Measurements from ENCODE around the gene FNDC8.

DNA sequence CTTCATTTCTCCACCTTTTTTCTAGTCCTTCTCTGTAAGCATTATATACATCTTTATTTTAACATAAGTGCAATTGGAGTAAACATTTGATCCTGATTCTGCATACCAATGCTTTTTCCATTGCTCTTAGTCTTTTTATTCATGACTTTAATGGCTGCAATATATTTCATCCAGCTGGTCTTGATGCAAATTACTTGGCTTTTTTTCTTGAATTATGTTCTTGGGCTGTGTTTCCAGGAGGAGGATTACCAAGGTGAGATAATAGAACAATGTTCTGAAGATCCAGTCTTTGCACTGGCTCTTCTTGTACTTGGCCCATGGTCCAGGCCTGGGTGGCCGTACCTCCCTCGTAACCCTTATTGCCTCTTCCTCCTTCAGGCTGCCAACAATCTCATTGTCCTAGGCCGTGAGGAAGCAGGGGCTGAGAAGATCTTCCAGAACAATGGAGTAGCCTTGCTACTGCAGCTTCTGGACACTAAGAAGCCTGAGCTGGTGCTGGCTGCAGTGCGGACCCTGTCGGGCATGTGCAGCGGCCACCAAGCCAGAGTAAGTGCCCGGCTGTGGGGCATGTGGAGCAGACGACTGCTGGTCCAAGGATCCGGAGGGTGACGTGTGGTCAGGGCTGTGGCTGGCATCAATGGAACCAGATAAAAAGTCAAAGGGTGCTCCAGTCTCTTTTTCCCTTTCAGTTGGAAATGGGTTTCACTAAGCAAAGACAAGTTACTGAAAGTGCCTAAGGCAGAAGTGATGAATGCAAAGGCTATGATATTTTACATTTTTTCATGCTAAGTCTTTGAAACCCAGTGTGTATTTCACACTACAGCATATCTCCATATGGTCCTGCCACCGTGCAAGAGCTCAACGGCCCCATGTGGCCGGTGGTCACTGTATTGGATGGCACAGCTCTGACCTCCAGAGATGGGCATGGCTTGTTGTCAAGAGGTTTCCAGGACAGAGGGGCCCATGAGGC lies 33.1 kb downstream of the FNDC8 start:
- TF ChIP-seq, protein P1, sequence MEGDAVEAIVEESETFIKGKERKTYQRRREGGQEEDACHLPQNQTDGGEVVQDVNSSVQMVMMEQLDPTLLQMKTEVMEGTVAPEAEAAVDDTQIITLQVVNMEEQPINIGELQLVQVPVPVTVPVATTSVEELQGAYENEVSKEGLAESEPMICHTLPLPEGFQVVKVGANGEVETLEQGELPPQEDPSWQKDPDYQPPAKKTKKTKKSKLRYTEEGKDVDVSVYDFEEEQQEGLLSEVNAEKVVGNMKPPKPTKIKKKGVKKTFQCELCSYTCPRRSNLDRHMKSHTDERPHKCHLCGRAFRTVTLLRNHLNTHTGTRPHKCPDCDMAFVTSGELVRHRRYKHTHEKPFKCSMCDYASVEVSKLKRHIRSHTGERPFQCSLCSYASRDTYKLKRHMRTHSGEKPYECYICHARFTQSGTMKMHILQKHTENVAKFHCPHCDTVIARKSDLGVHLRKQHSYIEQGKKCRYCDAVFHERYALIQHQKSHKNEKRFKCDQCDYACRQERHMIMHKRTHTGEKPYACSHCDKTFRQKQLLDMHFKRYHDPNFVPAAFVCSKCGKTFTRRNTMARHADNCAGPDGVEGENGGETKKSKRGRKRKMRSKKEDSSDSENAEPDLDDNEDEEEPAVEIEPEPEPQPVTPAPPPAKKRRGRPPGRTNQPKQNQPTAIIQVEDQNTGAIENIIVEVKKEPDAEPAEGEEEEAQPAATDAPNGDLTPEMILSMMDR (IDR thresholded peaks at IDR 0.05): no peak
- no peak for TF ChIP-seq POLR2A (IDR thresholded peaks at IDR 0.05)
- no peak for TF ChIP-seq POLR2AphosphoS5 (IDR thresholded peaks at IDR 0.05; ENCODE audit: insufficient read depth in 1 of 2, low read depth in 1 of 2)

Data from vagina (tissue), 2 donors.